Lower leg skin (tissue), 3 donors: ENCODE results near the gene SELENOI.

Experiments
- POLR2A ChIP-seq, 2 donors: fragments of 450-650 bp; IDR thresholded peaks; one replicate each; pipeline ENCODE4 v1.6.1; 2016 to 2017; ENCODE audit warnings: antibody characterized with exemption in 2 of 2, mild to moderate bottlenecking in 1 of 2, moderate library complexity in 1 of 2
- TF ChIP-seq, protein P1 (sequence below), 3 donors: fragments of 450-650 bp; IDR thresholded peaks; one replicate each; pipeline ENCODE4 v1.5.1; 2016; ENCODE audit warnings: antibody characterized with exemption in 3 of 3, mild to moderate bottlenecking in 3 of 3, moderate library complexity in 2 of 3

DNA sequence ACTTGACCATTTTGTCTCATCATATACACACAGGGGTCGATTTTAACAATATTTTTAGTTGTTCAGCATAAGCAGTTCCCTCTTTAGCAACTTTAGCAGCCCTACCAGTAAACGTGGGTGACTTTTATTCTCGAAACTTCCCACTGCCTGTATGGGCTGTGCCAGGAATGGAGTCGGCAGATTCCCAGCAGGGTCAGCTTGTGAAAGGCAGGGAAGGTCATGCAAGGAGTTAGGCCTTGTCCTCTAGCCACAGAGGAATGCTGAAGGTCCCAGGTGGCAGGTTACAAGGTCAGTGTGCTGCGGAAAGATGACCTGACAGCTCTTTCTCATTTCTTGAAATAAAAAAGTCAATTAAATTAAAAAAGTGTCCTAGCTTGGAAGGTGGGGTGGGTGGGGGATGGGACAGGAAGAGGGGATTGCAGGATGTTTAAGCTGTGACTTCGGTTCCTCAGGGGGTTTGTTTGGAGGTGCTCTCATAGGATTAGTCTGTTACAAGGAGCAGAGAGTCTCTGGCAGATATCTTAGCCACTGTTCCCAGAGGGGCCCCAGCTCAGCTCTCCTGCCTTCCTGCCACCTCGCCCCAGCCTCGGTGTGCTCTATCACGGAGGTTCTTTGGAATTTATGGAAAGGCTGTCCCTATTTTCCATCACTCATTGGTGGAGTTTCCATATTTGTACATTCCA, 77.1 kb downstream of the SELENOI start:
- TF ChIP-seq, protein P1, sequence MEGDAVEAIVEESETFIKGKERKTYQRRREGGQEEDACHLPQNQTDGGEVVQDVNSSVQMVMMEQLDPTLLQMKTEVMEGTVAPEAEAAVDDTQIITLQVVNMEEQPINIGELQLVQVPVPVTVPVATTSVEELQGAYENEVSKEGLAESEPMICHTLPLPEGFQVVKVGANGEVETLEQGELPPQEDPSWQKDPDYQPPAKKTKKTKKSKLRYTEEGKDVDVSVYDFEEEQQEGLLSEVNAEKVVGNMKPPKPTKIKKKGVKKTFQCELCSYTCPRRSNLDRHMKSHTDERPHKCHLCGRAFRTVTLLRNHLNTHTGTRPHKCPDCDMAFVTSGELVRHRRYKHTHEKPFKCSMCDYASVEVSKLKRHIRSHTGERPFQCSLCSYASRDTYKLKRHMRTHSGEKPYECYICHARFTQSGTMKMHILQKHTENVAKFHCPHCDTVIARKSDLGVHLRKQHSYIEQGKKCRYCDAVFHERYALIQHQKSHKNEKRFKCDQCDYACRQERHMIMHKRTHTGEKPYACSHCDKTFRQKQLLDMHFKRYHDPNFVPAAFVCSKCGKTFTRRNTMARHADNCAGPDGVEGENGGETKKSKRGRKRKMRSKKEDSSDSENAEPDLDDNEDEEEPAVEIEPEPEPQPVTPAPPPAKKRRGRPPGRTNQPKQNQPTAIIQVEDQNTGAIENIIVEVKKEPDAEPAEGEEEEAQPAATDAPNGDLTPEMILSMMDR (IDR thresholded peaks at IDR 0.05), result no peak
- TF ChIP-seq POLR2A (IDR thresholded peaks at IDR 0.05), result no peak
